ENCODE results near the gene DCDC2B. TPM values are rescaled to one million over a fixed set of nuclear protein-coding genes. Genes with fewer than 3 reads are reported as not detected.

DCDC2B gene
- total and polyA plus RNA-seq, 2 of the 13 experiments (the other 11 are each of a cell fraction or from before 2014, with no cell fraction given), result not detected

- TF ChIP-seq KDM1A (CRISPR knock-in tag; IDR thresholded peaks at IDR 0.05), result peak; percentile 85
- peak; percentile 75 for TF ChIP-seq THAP11 (CRISPR knock-in tag; IDR thresholded peaks at IDR 0.05)
- TF ChIP-seq ZNF775 (CRISPR knock-in tag; IDR thresholded peaks at IDR 0.05; ENCODE audit: borderline replicate concordance), result no peak
- no peak for TF ChIP-seq ZNF749 (CRISPR knock-in tag; IDR thresholded peaks at IDR 0.05; ENCODE audit: borderline replicate concordance)
- no peak for TF ChIP-seq ZNF562 (CRISPR knock-in tag; IDR thresholded peaks at IDR 0.05; ENCODE audit: borderline replicate concordance)
- 0 out of 2 replicates have a peak, but pooled peaks have one; percentile 19 for TF ChIP-seq CREM (IDR thresholded peaks at IDR 0.05)
- no peak for TF ChIP-seq CREM (CRISPR knock-in tag; IDR thresholded peaks at IDR 0.05)
- TF ChIP-seq BHLHE40 (IDR thresholded peaks at IDR 0.05; ENCODE audit: low read length), result peak; percentile 51; the same call in 1 of the 2 replicates
- TF ChIP-seq EP300 (IDR thresholded peaks at IDR 0.05; ENCODE audit: low read depth in 2 of 2, low read length in 2 of 2), result 0 out of 4 replicates have a peak, but pooled peaks of 1 of the 2 experiments have one; percentile 18
- TF ChIP-seq EP300 (CRISPR knock-in tag; IDR thresholded peaks at IDR 0.05; ENCODE audit: borderline replicate concordance), result no peak
- TF ChIP-seq HDAC1 (CRISPR knock-in tag; IDR thresholded peaks at IDR 0.05), result peak; percentile 24; the same call in 1 of the 2 replicates
- TF ChIP-seq KAT2B (IDR thresholded peaks at IDR 0.05; ENCODE audit: borderline replicate concordance, low read depth, low read length), result peak; percentile 49; the same call in 1 of the 2 replicates
- TF ChIP-seq RCOR2 (CRISPR knock-in tag; IDR thresholded peaks at IDR 0.05), result peak; percentile 54; the same call in 1 of the 2 replicates
- TF ChIP-seq, protein P1, sequence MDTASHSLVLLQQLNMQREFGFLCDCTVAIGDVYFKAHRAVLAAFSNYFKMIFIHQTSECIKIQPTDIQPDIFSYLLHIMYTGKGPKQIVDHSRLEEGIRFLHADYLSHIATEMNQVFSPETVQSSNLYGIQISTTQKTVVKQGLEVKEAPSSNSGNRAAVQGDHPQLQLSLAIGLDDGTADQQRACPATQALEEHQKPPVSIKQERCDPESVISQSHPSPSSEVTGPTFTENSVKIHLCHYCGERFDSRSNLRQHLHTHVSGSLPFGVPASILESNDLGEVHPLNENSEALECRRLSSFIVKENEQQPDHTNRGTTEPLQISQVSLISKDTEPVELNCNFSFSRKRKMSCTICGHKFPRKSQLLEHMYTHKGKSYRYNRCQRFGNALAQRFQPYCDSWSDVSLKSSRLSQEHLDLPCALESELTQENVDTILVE (CRISPR knock-in tag; IDR thresholded peaks at IDR 0.05), result peak; percentile 30; the same call in 1 of the 2 replicates
- peak; percentile 87 for TF ChIP-seq HOXA3 (CRISPR knock-in tag; IDR thresholded peaks at IDR 0.05)
- TF ChIP-seq RXRA (CRISPR knock-in tag; IDR thresholded peaks at IDR 0.05), result no peak
- peak; percentile 77; the same call in 1 of the 2 replicates for TF ChIP-seq FOXK2 (IDR thresholded peaks at IDR 0.05)
- no peak for TF ChIP-seq ZBTB43 (CRISPR knock-in tag; conservative IDR thresholded peaks at IDR 0.05)
- peak; percentile 42; the same call in 1 of the 2 replicates for TF ChIP-seq GABPB1 (CRISPR knock-in tag; IDR thresholded peaks at IDR 0.05)
- no peak for TF ChIP-seq ZNF879 (CRISPR knock-in tag; IDR thresholded peaks at IDR 0.05)
- TF ChIP-seq TP53 (CRISPR knock-in tag; conservative IDR thresholded peaks at IDR 0.05), result no peak
- no peak for TF ChIP-seq BORCS8-MEF2B (CRISPR knock-in tag; IDR thresholded peaks at IDR 0.05)
- TF ChIP-seq TGIF2 (CRISPR knock-in tag; IDR thresholded peaks at IDR 0.05), result peak; percentile 68; the same call in 1 of the 2 replicates
- TF ChIP-seq CEBPB (IDR thresholded peaks at IDR 0.05; ENCODE audit: borderline replicate concordance, low read depth, low read length), result peak; percentile 69; the same call in 1 of the 2 replicates
- TF ChIP-seq TCF7 (IDR thresholded peaks at IDR 0.05; ENCODE audit: low read depth), result peak; percentile 47
- 0 out of 2 replicates have a peak, but pooled peaks have one; percentile 23 for TF ChIP-seq ZBTB38 (CRISPR knock-in tag; IDR thresholded peaks at IDR 0.05)
- TF ChIP-seq ONECUT2 (CRISPR knock-in tag; IDR thresholded peaks at IDR 0.05), result peak; percentile 55; the same call in 1 of the 2 replicates
Measured at GRCh38 chr1:32255072-32256071, 46.5 kb downstream of the DCDC2B start (continued).
